ENCODE measurements around the gene VWA5A.

VWA5A gene, protein sequence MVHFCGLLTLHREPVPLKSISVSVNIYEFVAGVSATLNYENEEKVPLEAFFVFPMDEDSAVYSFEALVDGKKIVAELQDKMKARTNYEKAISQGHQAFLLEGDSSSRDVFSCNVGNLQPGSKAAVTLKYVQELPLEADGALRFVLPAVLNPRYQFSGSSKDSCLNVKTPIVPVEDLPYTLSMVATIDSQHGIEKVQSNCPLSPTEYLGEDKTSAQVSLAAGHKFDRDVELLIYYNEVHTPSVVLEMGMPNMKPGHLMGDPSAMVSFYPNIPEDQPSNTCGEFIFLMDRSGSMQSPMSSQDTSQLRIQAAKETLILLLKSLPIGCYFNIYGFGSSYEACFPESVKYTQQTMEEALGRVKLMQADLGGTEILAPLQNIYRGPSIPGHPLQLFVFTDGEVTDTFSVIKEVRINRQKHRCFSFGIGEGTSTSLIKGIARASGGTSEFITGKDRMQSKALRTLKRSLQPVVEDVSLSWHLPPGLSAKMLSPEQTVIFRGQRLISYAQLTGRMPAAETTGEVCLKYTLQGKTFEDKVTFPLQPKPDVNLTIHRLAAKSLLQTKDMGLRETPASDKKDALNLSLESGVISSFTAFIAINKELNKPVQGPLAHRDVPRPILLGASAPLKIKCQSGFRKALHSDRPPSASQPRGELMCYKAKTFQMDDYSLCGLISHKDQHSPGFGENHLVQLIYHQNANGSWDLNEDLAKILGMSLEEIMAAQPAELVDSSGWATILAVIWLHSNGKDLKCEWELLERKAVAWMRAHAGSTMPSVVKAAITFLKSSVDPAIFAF
- total RNA-seq, result 5.6 to 10.1 reads per million in 2 donors

DNA sequence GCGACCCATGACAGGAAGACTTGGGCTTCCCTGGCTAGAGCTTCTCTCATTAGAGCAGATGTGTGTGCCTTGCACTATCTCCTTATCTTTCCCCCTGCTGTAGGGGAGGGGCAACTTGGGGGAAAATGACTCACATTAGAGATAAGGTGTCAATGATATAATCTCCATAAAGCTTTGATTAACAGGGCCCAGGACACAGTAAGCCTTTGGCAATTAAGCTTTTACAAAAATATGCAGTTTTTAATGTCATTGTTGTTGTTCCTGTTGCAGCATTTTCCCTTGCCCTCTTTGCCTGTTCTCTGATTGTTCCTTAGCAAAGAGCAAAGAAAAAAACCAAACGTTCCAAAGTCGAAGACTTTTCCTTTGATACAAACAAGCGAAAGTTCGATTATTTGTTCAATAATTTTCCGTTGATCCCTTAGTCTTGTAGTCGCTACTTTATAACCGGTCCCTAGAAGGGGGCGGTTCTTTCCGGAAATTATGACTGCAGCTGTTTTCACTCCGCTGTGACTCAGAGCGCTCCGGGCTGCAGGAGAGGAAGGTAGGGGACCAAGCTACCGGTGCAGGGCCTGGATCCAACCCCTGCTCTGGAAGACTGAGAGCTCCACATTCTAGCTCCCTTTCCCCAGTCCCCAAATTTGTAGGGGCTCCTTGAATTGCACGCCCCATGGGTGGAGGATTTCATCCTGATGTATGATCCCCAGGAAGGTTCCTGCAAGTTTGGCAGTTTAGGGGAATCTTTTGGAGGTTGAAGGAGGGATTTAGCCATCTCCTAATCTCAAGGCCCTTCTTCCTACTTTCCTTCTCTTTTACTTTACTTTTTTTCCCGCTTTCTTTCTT lies at the start of gene VWA5A:
Gene VWA5A (plus strand): TSS at position 509 of the 840 bp plus-strand sequence. CDS start 2,062 bp downstream, outside the sequence.
- peak in 4 of 5 experiments; percentile 6 to 91 (median 45) for DNase-seq

DNA sequence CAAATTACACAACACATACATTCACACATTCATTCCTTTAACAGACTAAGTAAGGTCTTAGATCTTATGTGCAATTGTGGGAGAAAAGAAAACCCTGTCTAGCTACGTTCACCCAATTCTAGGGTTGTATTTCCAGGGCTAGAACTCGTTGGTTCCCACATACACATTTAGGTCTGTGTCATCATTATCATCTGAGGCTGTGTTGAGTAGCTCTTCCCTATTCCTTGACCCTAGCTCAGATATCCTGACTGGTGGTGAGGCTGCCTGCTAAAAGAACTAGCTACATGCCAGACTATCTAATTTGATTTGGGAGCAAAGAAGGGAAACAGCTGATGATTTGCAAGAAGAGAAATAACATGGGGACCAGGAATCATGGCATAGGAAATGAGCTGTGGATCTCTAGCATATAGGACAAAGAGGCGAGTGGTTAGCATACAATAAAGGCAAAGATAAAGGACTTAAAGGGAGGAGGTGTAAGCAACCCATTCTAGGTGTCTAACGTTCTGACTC lies 46.6 kb upstream of the VWA5A start:
- no peak for DNase-seq

DNA sequence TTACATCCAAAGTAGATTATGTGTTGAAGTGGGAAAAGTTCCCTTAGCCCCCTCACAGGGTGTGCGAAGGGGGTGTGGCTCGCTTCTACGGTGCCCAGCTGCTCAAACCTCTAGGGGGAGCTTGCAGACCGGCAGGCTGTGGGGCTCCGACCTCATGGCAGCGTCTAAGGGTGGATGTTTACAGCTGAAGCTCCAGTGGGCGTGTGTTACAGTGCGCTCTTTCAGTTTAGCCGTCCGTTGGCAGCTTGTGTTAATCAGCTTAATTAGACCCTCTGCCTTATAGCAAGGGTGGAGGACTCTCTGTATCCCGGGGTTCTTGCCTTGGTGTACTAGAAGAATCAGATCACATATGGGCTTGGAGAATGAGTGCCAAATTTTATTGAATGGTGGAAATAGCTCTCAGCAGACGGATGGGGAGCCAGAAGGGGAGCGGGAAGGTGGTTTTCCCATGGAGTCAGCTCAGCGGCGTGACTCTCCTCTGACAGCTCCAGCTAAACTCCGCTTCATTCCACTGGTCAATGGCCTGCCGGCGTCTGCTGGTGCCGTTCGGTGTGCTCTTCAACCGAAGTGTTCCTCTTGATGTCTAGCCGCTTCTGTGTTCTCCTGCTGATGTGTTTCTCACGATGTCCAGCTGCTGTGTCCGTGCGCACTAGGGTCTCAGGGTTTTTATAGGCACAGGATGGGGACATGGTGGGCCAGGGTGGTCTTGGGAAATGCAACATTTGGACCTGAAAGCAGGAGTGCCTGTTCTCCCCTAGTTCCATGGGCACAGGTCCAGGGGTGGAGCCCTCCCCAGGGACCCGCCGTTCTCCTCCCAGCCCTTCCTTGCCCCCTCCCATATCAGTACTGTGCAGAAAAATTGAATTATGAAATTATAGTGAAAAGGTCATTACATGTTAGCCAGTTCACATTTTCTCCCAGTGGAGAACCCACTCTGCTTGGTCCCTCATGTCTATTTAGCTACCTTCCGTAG lies 45.5 kb upstream of the VWA5A start:
- peak in 1 of 5 experiments; percentile 68 for DNase-seq

DNA sequence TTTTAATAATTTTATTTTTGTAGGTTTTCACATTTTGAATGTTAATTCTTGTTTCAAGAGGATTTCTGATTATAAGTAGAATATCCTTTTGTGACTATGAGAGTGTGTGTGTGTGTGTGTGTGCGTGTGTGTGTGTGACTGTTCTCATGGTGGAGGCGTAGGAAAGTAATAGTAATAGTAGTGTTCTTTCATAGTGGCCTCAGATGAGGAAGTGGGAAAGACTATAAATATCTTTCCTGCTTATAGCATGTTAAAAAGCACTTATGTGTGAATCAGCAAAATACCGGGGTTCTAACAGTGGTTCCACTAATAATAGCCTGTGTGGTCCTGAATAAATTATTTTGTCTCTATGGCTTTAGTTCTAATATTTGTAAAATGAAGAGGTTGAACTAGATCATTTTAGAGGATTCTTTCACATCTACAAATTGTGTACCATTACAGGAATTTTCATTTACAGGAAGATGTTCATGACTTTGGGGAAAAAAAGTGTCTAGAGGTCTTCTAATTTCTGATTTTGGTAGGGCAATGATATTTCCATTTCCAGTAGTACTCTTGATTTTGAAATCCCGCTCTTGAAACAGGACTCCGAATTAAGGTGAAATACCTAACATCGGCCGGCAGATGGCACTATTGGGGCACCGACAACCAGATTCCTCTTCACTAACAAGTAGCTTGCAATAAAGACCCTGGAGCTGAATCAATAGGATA lies 44.2 kb upstream of the VWA5A start:
- peak in 4 of 5 experiments; percentile 4 to 62 (median 42) for DNase-seq

DNA sequence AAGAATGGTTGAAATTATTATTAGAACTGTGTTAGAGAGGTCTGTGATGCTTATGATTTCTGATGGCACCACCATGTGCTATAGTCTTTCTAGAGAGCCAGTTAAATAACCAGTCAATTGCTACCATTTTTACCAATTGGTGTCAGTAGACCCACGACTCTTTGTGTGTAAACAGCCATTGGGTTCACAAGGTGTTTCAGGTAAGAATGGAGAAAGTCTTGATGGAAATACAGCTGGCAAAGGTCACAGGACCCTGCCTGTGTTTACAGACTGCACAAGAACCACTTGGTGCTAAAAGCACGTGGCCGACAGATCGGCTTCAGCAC lies 43.7 kb upstream of the VWA5A start:
- no peak for DNase-seq

DNA sequence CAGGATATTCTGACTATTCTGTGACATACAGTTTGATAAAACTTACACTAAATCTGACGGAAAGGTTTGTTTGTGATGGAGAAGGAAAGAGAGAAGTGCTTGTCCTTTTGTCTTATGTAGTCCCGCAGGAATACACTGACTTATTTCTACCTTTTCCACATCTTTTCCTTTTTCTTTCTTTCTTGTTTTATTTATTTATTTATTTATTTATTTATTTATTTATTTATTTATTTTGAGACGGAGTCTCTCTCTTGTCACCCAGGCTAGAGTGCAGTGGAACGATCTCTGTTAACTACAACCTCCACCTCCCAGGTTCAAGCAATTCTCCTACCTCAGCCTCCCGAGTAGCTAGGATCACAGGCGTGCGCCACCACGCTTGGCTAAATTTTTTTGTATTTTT lies 43.1 kb upstream of the VWA5A start:
- no peak for DNase-seq

DNA sequence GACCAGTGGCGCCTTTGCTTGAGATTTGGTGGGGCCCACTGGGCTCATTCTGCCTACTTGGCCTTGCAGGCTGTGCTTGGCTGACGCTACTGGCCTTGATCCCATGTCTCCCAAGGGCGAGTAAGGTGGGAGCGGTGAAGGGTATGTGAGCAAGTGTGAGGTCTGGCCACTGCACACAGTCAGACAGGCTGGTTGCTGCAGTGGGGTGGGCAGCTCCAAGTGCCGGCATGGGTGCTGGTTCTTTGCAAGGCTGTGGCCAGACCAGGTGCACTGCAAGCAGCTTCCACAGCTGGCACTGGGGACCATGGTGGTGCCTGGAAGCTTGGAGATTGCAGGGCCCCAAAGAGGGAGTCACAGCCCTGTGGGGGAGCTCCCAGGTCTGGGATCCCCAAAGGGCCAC lies 40.7 kb upstream of the VWA5A start:
- no peak for DNase-seq

DNA sequence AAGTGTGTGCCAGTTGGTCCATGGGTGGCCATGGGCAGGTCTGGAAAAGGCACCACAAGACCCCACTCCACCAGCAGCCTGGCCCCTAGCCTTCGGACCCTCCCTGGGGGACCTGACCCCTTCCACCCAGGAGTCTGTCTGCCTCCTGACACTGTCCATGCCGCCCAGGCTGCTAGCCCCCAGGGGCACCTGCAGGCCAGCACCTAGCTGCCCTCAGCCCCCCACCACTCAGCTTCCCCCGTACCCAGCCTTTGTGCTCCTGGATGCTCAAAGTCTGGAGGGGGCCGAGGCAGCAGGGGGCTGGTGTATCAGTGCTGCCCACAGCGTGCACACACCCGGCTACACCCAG lies 39.8 kb upstream of the VWA5A start:
- DNase-seq, result no peak

DNA sequence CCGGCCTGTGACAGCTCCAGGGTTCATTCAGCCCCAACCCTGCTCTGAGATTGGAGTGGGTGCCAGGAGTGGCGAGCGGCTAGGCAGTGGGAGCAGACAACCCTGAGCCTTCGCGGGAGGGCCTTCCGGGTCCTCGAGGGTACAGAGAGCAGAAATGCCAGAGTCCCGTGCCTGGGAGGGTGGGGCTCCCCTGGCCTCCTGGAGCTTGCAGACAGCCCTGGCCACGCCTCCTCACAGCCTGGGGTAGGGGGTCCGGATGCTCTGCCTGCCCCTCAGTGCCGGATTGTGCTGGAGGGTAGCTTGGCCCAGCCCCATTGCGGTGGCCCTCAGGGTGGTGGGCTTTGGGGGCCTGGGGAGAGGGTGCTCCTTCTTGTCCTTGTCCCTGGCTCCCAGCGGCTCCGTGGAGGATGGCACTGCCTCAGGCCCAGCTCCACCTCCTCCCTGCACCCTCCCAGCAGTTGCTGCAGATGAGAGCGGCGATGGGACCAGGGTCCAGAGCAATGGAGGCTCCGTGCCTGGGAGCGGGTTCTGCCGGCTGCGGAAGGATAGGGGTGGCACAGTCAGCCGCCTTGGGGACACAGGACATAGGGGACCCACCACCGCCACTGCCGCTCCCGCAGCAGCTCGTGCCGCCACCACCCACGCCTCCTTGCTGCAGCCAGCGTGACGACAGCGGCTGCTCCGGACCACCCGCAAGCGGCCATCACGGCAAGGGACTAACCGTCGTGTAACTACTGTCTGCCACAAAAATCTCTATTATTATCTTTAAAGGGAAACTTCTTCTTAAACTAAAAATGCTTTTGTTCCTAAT lies 39.2 kb upstream of the VWA5A start:
- peak in 1 of 5 experiments; percentile 9 for DNase-seq

DNA sequence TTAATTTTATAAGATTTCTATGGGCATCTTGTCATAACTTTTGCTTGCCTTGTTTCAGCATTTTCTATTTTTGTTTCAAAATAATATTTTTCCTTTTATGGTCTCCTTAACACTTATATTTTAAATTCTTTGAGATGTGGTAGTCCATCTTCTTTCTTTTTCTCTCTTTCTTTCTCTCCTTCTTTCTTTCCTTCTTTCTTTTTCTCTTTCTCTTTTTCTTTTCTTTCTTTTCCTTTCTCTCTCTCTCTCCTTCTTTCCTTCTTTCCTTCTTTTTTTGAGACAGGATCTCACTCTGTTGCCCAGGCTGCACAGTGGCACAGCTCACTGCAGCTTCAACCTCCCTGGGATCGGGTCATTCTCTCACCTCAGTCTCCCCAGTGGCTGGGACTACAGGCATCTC lies 38.0 kb upstream of the VWA5A start:
- no peak for DNase-seq

DNA sequence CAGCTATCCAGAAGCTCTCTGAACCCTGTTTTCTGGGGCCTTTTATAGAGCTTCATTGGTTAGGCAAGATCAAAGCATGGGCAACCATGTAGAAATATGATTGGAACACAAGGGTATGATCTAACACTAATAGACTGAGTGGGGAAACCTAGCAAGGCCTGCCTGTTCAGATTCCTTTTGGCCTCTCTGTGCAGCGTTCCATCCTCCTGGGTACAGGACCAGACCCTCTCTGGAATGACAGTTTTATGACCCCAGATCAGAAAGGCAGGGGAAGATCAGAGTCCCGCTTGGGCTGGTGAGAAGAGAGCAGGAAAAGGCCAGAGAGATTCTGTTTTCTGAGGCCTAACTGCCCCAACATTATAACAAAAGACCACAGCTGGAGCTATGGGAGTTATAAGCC lies 36.7 kb upstream of the VWA5A start:
- no peak for DNase-seq

DNA sequence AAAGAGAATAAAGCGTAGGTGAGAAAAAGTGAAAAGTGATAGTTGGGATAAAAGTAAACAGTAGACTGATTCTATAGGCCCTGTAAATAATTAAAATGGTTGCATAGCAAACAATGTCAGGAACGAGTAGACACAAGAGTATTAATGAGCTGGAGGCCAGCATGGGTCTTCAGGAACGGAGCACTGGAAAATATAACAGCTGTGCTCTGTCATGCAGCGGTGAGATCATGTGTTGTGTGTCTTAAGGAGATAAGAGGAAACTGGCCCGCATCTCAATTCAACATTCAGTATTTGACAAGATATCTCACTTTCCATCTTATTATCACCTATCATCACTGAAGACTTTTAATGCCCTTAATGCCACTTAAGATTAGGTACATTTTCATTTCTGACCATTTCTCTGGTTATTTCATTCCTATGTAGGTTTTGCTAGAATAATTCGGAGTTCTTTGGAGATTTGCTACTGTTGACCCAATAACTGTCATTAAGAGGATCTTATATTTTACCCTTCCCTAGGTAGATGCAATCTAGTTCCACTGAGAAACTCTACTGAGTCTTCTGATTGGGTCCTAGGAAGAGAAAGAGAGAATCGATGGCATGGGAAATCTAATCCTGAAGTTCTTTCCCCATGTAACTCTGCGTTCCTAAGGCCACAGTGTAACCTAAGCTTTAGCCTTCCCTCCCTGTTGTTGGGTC lies 35.5 kb upstream of the VWA5A start:
- DNase-seq, result no peak

DNA sequence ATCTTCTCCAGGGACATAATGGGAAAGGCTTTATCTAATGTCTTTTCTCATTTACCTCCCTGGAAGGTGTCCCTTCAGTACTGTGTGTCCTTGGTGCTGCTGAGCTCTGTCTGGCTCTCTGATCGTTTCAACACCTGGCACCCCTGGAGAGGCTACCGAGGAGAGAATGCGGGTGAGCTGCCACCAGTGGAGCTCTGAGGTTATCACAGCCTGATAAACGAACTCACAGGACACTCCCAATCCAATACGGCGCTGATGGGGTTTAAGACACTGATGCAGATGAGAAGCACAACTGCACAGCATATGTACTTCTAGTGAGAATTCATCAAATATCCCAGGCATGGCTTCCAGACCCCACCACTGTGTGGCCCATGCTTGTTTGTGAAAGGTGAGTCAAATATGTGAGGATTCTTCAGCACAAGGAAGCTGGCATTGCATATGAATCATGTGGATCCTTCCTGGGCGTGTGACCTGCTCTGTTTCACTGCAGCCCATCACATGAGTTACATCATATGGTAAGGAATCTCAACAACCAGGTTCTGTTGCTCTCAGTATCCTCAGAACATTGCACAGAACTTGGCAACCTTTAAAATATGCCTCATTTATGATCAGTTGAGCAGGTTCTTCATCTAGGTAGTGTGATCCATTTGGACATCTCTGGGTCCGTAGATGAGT lies 34.8 kb upstream of the VWA5A start:
- DNase-seq, result no peak

DNA sequence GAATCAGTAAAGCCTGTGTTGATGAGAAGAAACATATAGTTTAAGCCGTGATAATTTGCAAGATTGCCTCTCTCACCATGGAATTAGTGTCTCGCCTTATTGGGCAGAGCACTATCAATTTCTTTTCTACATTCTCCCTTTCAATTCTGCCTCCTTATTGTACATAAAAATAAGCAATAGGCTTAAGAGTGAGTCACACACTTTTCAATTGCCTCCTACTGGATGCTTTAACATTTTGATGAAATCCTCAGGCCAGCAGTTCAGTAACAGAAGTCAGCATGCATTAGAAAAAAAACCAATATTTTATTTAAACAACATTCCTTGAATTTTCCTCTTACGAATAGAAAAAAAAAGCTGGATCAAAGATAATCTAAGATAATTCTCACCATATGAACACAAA lies 33.8 kb upstream of the VWA5A start:
- no peak for DNase-seq

DNA sequence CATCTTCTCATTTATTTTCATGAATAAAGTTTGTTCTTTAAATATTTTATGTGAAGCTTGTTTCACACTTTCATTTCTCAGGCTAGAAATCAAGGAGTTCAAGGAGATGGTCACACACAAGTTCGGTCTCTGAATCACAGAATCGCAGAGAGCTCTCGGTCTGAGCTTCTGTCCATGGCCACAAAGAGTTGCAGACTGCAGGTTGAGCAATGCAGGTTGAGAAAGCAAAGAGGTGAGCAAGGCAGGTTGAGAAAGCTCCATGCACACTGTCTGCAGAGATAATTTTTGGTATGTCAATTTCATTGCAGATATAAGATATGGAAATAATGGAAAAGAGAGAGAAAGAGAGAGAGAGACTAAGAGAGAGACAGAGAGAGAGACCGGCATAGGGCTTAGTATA lies 32.9 kb upstream of the VWA5A start:
- DNase-seq, result no peak

DNA sequence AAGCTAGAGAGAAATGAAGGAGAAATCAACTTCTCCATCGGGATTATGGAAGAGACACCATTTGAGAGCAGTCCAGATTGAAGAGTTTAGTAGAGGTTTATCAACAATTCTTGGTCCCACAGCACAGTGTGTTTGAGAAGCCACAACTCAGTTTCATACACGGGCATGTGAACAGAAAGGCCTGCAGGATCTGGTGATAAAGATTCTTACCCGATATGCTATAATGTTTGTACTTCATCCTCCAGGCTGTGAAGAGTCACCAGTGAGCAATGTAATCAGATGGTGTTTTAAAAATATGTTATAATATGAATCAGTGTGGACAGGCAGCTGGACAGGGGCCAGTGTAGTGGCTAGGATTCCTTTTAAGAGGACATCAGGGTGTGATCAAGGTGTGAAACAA lies 29.7 kb upstream of the VWA5A start:
- no peak for DNase-seq

DNA sequence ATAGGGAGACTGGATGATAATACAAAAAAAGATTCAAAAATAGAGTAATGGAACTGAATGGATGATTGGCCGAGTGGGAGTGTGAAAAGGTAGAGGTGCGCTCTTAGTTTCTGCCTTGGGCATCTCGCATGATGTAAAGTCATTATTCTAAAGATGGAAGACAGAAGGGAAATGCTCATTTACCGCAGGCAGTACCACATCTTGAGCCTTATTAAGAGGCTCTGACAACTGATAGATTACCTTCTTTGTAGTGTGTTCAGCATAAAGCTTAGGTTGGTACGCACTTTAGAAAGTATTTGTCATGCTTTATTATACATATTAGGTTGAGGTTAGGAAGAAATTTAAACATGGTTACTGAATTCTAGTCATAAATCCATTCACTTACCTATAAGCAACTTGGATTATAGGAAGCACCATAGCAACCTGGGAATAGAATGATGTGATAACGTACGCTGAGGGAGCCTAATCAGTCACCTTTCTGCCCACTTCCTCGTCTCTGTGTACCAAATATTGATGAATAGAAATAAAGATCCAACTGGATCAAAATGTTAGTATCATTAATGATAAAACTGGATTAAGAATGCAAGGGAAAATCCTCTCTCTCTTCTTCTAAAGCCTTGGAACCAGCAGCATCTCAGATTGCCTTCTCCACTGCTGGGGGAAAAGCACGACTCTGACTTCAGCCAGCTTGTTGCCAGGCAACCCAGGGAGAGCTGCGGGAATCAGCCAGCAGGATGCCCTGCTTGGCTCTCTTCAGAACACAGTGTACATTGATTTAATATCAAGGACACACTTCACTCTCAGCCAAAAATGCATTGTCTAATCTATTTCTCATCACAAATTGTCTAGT lies 29.0 kb upstream of the VWA5A start:
- no peak for DNase-seq

DNA sequence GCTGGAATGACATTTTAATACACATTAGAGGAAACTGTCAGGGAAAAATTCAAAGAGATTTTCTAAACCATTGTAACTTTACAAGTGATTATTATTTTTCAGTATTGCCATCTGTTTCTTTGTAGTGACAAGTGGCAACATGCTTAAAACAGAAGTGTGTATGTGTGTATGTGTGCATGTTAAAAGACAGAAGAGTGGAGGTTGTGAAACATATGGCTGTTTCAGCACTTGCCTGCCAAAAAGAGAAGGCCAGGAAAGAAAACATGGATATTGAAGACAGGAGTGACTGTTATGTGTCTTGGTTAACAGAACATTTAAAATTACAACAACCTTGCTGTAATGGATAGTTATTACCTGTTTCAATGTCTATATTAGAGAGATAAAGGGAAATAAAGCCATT lies 24.3 kb upstream of the VWA5A start:
- no peak for DNase-seq
